HAP-1 (cell line): Measurements from ENCODE around the gene SERPINH1.

Experiments used
- DNase-seq, 2 experiments: peaks; one replicate each; pipeline ENCODE4 v3.0.0-alpha.2; 2016 to 2020; ENCODE audit warnings: low spot score in 2 of 2
- H3K27me3 ChIP-seq: fragments of 250-450 bp; sonication (Bioruptor Pico); 2 replicates; pipeline ENCODE4 v1.5.1; 2020; ENCODE audit warnings: low read depth, mild to moderate bottlenecking, moderate library complexity
- H3K36me3 ChIP-seq: fragments of 250-450 bp; sonication (Bioruptor Pico); replicated peaks from 2 replicates; pipeline ENCODE4 v1.5.1; 2020; ENCODE audit warnings: mild to moderate bottlenecking
- H3K4me1 ChIP-seq: fragments of 250-450 bp; sonication (Bioruptor Pico); 2 replicates; pipeline ENCODE4 v1.5.1; 2020; ENCODE audit warnings: mild to moderate bottlenecking
- H3K4me3 ChIP-seq: fragments of 250-450 bp; sonication (Bioruptor Pico); 2 replicates; pipeline ENCODE4 v1.5.1; 2020; ENCODE audit warnings: mild to moderate bottlenecking, moderate library complexity
- H3K9me3 ChIP-seq: fragments of 250-450 bp; sonication (Bioruptor Pico); 2 replicates; pipeline ENCODE4 v1.5.1; 2020; ENCODE audit warnings: mild to moderate bottlenecking, moderate library complexity
- in situ Hi-C: fragments of 300-500 bp; cut with MboI; formaldehyde crosslinking; loops from 3 replicates; pipeline ENCODE4 v1.14.3; 2020; ENCODE audit warnings: low sequenced_read_pairs, inconsistent platforms, mixed read lengths

The SERPINH1 gene

DNA sequence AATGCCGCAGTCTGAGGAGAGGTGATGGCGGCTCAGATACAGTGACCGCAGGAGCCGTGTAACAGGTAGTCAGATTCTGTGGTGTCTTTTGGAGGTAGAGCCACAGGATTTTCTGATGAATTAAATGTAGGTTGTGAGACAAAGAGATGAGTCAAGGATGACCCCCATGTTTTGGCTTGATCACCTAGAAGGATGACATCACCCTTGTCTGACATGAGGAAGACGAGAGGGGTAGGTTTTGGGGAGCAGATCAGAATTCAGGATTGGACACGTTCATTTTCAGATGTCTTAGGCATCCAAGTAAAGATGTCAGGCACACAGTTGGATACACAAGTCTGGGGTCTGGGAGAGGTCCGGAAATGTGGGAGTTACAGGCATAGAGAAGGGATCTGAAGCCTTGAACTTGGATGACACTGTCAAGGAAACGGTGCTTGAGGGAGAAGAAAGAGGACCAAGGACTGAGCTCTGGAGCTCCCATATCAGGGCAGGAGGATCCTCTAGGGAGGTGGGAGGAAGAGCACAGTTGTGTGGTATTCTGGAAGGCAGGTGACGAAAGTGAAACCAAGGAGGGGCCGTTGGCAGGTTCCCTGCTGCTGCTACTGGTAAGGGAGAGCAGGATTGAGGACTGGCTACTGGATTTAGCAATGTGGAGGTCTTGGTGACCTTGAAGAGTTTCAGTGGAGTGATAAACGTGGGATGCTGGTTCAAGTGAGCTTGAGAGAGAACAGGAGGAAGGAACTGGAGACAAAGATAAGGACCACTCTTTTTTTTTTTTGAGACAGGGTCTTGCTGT, 23.7 kb upstream of the SERPINH1 start:
- Histone ChIP-seq H3K36me3 (no peaks in the 10 kb centered on the region), H3K27me3 (no peaks in the 10 kb centered on the region), H3K4me1 (peaks cover 13% of the 10 kb centered on the region), H3K4me3 (no peak overlapping the region), H3K9me3 (no peaks in the 10 kb centered on the region)
- DNase-seq, result no peak
- in situ Hi-C loops, result loop anchor here (5.0 to 10.0 kb wide), 2 partner anchors 91 to 264 kb away; no protein-coding TSS in a partner anchor

DNA sequence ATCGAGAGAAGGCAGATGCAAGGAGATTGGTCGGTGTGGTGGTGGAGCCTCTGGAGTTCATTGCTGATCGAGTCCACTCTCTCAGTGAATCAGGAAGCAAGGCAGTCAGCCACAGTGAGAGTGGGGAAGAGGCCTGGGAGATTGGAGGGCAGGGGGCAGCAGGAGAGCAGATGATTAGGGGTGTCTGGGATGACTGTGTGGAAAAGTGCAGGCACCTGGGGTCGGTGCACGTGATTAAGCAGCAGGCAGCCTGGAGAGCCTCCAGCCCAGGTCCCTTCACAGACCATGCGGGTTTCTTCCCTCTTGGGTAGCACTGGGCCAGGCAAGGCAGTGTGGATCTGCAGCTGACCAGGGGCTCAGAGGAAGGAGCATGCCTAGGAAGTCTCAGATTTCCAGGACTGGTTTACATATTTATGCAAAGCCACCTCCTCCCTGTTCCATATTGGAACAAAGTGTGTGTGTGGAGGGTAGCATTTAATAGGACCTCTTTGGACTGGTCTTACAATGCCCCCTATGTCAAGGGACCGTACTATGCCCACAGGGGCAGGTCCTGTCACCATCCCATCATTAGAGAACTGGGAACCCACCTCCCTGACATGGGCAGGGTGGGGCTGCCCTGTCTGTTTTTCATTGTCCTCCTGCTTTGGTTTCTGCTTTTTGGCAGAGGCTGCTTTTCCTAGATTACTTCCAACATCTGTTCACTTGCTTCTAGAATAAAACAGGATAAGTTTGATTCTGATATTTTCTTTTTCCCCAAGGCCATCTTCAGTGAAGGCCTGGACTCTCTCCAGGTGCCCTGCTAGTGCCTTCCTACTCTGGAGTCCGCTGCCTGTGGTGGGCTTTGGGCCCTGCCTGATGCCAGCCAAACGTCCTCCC, 22.4 kb upstream of the SERPINH1 start:
- in situ Hi-C loops, result loop anchor here (5.0 to 10.0 kb wide), 2 partner anchors 92 to 265 kb away; no protein-coding TSS in a partner anchor
- Histone ChIP-seq H3K4me3 (no peak overlapping the region), H3K4me1 (peaks cover under 1% of the 10 kb centered on the region; the same call in 1 of the 2 replicates), H3K9me3 (no peaks in the 10 kb centered on the region), H3K36me3 (no peaks in the 10 kb centered on the region), H3K27me3 (no peaks in the 10 kb centered on the region)
- no peak for DNase-seq

DNA sequence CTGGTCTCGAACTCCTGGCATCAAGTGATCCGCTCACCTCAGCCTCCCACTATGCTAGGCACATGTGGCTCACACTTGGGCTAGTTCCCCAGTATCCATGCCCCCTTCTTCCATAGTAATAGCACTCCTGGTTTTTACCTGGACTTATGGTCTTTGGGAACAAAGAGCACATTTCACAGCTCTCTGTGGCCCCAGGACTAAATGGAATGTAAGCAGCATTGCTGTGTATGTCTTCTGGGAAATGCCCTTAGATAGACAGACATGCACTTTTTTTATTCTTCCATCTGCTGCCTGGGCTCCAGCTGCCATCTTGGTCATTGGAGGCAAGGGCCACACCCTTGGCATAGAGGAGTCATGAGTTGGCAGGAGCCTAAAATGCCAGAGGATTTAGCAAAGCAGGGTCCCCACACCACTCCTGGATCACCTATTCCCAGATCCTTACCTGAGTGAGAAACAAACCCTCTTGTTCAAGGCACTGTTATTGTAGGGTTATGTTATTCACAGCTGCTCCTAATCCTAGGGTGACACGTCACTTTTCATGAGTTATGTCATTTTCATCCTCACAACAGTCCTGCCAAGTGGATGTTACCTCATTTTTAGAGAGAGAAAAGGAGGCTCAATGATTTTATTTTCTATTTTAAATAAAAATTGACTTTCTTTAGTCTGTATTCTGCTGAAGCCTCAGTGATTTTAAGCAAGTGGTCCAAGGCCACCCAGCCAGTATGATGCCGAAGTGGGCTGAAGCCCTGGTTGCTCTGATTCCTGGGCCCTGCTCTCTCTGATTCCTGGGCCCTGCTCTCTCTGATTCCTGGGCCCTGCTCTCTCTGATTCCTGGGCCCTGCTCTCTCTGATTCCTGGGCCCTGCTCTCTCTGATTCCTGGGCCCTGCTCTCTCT, 20.6 kb upstream of the SERPINH1 start:
- DNase-seq, result no peak
- Histone ChIP-seq H3K9me3 (no peaks in the 10 kb centered on the region), H3K4me1 (no peaks in the 10 kb centered on the region), H3K36me3 (no peaks in the 10 kb centered on the region), H3K27me3 (0 out of 2 replicates have a peak, but pooled peaks cover 7% of the 10 kb centered on the region), H3K4me3 (no peak overlapping the region)
- in situ Hi-C loops, result no loop called here

DNA sequence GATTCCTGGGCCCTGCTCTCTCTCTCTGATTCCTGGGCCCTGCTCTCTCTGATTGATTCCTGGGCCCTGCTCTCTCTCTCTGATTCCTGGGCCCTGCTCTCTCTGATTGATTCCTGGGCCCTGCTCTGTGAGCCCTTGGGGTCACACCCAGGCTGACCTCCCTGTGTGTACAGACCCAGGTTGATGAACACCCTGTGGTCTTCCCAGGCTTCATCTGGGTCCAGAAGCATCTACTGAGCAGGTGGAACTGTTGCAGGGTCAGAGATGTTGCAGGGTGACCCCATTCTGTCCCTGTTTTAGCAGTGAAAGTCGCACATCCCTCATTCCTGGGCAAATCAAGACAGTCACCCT, 20.0 kb upstream of the SERPINH1 start:
- Histone ChIP-seq H3K27me3 (0 out of 2 replicates have a peak, but pooled peaks cover 7% of the 10 kb centered on the region), H3K4me3 (no peak overlapping the region), H3K36me3 (no peaks in the 10 kb centered on the region), H3K4me1 (no peaks in the 10 kb centered on the region), H3K9me3 (no peaks in the 10 kb centered on the region)
- in situ Hi-C loops, result no loop called here
- no peak for DNase-seq

DNA sequence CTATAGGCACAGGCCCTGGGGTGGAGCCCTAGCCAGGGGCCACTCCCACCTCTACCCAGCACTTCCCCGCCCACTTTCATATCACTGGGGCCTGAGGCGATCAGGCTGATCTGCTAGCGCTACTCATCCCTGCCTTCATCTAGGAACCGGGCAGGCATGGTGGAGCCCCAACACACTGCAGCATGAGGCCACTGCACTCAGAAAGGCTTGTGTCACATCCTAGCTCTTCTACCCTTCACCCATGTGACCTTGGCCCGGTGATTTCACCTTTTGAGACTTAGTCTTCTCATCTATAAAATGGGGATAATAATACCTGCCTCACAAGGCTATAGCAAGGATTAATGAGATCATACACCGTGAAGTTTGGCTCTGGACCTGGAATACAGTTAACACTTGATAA, 18.2 kb upstream of the SERPINH1 start:
- Histone ChIP-seq H3K27me3 (0 out of 2 replicates have a peak, but pooled peaks cover 7% of the 10 kb centered on the region), H3K4me1 (no peaks in the 10 kb centered on the region), H3K9me3 (no peaks in the 10 kb centered on the region), H3K4me3 (no peak overlapping the region), H3K36me3 (no peaks in the 10 kb centered on the region)
- no peak for DNase-seq
- in situ Hi-C loops, result no loop called here

DNA sequence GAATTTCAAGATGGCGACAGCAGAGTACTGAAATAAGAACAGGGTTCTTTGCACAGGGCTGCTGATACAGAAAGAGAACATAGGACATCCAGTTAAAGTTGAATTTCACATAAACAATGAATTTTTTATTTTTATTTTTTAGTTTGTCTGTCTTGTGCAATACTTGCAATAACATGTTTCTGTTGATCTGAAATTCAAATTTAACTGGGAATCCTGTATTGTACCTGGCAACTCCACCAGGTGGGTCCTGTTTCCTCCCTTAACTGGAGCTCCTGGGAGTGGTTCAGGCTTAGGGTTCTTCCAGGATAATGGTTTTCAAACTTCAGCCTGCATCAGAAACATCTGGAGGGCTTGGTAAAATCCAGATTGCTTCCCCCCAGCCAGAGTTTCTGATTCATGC, 14.9 kb upstream of the SERPINH1 start:
- in situ Hi-C loops, result no loop called here
- Histone ChIP-seq H3K4me1 (no peaks in the 10 kb centered on the region), H3K9me3 (no peaks in the 10 kb centered on the region), H3K27me3 (0 out of 2 replicates have a peak, but pooled peaks cover 7% of the 10 kb centered on the region), H3K36me3 (no peaks in the 10 kb centered on the region), H3K4me3 (no peak overlapping the region)
- no peak for DNase-seq

DNA sequence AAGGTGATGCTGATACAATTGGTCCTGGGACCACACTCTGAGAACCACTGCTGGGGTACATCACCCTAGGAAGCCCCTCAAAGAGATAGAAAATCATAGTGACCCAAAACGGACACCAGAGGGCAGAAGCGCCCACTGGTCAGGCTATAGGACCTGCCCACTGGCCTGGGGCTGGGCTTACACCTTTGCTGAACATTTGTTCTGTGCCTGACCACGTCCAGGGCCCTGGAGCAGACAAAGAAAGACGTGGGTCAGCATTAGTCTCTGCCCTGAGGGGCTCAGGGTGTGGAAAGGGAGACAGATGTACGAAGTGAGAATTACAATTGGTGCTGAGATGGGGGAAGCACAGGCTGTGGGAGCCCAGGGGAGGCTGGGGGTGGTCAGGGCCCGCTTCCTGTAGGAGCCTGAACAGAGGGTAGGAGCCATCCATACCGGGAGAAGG, 14.4 kb upstream of the SERPINH1 start:
- in situ Hi-C loops, result no loop called here
- H3K27me3 ChIP-seq, result 0 out of 2 replicates have a peak, but pooled peaks cover 7% of the 10 kb centered on the region

DNA sequence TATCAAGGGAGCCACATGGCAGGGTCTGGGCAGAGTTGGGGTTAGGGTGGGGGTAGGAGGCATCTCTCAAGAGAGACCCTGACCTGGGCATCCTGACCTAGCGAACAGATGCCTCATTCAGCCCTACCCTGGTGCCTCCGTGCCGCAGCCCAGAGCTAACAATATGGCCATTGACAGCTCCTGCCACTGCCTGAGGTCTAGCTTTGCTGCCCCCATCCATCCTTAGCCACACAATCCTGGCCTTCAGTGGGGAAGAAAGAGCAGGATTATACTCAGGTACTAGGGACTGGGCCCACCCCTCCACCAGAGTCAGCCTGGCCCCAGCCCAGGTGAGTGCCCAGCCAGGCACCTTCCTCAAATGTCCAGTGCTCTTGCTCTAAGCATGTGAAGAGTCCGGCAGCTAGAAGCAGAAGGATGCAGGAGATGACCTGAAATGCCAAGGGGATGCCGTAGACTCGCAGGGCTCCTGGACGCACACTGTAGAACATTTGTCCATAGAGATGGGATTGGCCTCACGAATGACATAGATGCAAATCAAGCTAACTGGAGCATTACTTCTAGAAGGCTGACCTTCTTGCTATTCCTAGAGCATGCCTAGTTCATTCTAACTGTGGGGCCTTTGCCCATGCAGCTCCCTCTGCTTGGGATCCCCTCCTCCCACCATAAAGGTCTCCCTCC, 13.3 kb upstream of the SERPINH1 start:
- Histone ChIP-seq H3K36me3 (no peaks in the 10 kb centered on the region), H3K9me3 (no peaks in the 10 kb centered on the region), H3K27me3 (0 out of 2 replicates have a peak, but pooled peaks cover 7% of the 10 kb centered on the region), H3K4me1 (no peaks in the 10 kb centered on the region), H3K4me3 (no peak overlapping the region)
- in situ Hi-C loops, result no loop called here
- no peak for DNase-seq

More for the DNA sequence above, 14.4 kb upstream of the SERPINH1 start:
- no peaks in the 10 kb centered on the region for H3K4me1 ChIP-seq
- no peak overlapping the region for H3K4me3 ChIP-seq
- peak; percentile 34 to 83 for DNase-seq
- H3K9me3 ChIP-seq, result no peaks in the 10 kb centered on the region
- H3K36me3 ChIP-seq, result no peaks in the 10 kb centered on the region

DNA sequence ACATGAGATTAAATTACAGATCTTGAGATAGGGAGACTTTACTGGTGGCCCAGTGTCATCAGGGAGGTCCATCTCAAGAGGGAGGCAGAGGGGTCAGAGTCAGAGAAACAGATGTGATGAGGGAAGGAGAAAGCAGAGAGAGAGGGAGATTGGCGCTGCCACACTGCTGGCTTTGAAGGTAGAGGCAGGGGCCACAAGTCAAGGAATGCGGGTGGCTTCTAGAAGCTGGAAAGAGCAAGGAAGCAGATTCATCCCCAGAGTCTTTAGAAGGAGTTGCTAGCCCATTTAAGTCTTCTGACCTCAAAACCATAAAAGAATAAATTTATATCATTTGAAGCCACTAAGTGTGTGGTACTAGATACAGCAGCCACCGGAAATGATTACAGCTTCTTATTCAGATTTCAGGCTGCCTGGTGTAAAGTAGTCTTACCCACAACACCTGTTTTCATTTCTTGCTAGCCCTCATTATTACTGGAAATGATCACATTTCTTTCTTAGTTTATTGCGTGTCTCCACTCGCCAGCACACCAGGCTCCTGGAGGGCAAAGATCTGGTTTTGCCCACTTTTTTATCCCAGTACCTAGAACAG, 12.6 kb upstream of the SERPINH1 start:
- Histone ChIP-seq H3K36me3 (no peaks in the 10 kb centered on the region), H3K9me3 (no peaks in the 10 kb centered on the region), H3K27me3 (0 out of 2 replicates have a peak, but pooled peaks cover 7% of the 10 kb centered on the region), H3K4me3 (no peak overlapping the region), H3K4me1 (no peaks in the 10 kb centered on the region)
- no peak for DNase-seq
- in situ Hi-C loops, result no loop called here

DNA sequence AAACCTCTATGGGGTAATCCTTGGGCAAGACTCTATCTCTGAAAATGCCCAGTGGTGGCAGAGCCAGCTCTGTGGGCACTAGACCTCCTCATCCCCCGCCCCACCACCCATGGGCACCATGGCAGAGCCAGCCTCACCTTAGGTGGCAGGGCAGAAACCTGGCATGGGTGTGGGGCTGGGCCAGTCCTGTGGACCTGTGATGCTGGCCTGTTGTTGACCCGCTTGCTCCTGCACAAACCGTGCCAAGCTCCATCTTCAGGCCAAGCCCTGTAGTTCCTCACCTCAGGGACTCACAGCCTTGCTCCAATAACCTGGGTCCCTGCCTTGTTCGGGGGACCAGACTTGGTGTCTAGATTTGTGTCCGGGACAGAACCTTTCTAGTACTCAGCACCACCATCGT, 8.9 kb upstream of the SERPINH1 start:
- no peaks in the 10 kb centered on the region for H3K36me3 ChIP-seq
- no peak overlapping the region for H3K4me3 ChIP-seq
- H3K4me1 ChIP-seq, result no peaks in the 10 kb centered on the region
- no peaks in the 10 kb centered on the region for H3K9me3 ChIP-seq
- in situ Hi-C loops, result no loop called here
- H3K27me3 ChIP-seq, result no peaks in the 10 kb centered on the region
- no peak for DNase-seq

DNA sequence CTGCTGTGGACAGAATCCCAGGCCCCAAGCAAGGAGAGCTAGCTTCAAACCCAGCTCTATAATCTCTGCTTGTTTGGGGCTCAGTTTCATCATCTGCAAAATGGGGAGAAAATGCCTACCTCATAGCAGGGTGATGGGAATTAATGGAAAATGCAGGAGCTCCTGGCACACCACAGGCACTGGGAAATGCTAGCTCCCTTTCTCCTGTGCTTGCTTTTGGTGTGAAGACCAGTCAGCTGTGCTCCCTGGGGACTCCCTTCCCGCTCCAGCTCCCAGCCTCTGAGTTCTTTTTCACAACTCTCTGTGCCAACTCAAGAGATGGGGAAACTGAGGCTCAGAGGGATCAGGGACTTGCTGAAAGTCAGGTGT, 8.2 kb upstream of the SERPINH1 start:
- Histone ChIP-seq H3K27me3 (no peaks in the 10 kb centered on the region), H3K36me3 (no peaks in the 10 kb centered on the region), H3K4me1 (peaks cover 4% of the 10 kb centered on the region; the same call in 1 of the 2 replicates), H3K4me3 (no peak overlapping the region), H3K9me3 (no peaks in the 10 kb centered on the region)
- no peak for DNase-seq
- in situ Hi-C loops, result no loop called here

DNA sequence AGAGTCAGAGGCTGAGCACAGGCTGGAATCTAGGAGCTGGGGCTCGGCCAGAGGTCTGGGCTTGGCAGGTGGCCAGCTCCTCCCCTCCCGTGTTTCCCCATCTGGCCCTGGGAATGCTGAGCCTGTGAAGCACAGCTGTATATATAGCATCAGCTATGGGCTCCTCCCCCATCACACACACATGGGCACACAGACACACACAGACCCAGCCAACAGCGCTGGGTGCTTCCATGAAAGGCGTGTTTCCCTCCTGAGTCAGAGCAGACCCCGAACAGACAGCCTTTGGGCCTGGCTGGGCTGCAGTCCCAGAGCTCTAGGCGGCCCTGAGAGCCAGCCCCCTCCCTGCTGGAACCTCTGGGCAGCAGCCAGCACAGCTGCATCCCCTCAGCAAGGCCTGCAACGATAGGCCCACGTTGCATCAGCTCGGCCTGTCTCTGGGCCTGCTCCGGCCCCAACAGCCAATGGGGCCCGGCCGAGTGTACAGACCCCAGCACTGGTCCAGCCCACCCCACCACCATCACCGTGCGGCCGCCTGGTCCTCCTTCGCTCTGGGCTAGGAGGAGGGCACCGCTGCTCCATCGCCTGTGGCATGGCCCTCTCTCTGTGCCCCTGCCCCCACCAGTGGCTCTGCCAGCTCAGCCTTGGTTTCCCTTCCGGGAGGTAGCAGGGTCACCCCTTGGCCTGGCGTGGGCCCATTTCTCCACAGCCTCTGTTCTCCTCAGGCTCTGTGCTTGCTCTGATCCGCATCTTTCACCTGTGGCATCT, 7.6 kb upstream of the SERPINH1 start:
- no peaks in the 10 kb centered on the region for H3K27me3 ChIP-seq
- in situ Hi-C loops, result no loop called here
- H3K4me3 ChIP-seq, result no peak overlapping the region
- peaks cover 9% of the 10 kb centered on the region; the same call in 1 of the 2 replicates for H3K4me1 ChIP-seq
- no peaks in the 10 kb centered on the region for H3K9me3 ChIP-seq
- DNase-seq, result peak in 1 of 2 experiments; percentile 48
- no peaks in the 10 kb centered on the region for H3K36me3 ChIP-seq
